B cell (primary cell): ENCODE results near the gene RAB3B. TPM values are rescaled to one million over a fixed set of nuclear protein-coding genes. Genes with fewer than 3 reads are reported as not detected.

Experiments
- ATAC-seq: fragments of 200-7000 bp; cut with Tn5 transposase; one replicate; pipeline ENCODE4 v1.10.0; 2021; ENCODE audit warnings: low read depth, mild to moderate bottlenecking, moderate number of reproducible peaks, moderate library complexity
- CTCF ChIA-PET: fragments of 350-600 bp; sonication (Branson Sonifier 250); formaldehyde crosslinking; loops from one replicate; lab custom pipeline; 2021; ENCODE audit warnings: antibody characterized with exemption, inconsistent platforms; lab: Charles Lee
- POLR2A ChIA-PET: fragments of 350-600 bp; sonication (Branson Sonifier 250); formaldehyde crosslinking; loops from one replicate; lab custom pipeline; 2021; ENCODE audit warnings: antibody characterized with exemption; lab: Charles Lee
- DNase-seq: peaks from one replicate; pipeline ENCODE4 v3.0.0; 2013
- H2AFZ ChIP-seq: 2 replicates; pipeline ENCODE4 v1.6.1; 2012; ENCODE audit warnings: mild to moderate bottlenecking, low read depth, low read length; ENCODE audit not compliant: insufficient read depth, poor library complexity, severe bottlenecking
- H3K27ac ChIP-seq, 2 donors: 1 replicate in 1 of 2; 2 replicates in 1 of 2; pipeline ENCODE4 v1.5.1; 2012 to 2013; ENCODE audit warnings: low read length in 2 of 2, mild to moderate bottlenecking in 2 of 2, moderate library complexity in 1 of 2
- H3K27me3 ChIP-seq, 4 experiments: fragments of 200-600 bp in 1 of 4; sonication (generic) in 1 of 4; replicated peaks in 1 of 4; 1 replicate in 2 of 4; 2 replicates in 2 of 4; pipeline versions ENCODE4 v1.6.1 to v1.7.0; 2013 to 2016; ENCODE audit warnings: low read length in 3 of 4, mild to moderate bottlenecking in 2 of 4, mixed read lengths in 1 of 4, moderate library complexity in 1 of 4; ENCODE audit not compliant: insufficient read depth in 4 of 4, control insufficient read depth in 3 of 4; ENCODE audit errors: control extremely low read depth in 1 of 4
- H3K36me3 ChIP-seq, 2 experiments: replicated peaks in 1 of 2; 1 replicate in 1 of 2; 2 replicates in 1 of 2; pipeline versions ENCODE4 v1.6.1 to v1.7.1; 2013; ENCODE audit warnings: low read length in 1 of 2; ENCODE audit not compliant: insufficient read depth in 2 of 2, control insufficient read depth in 1 of 2; ENCODE audit errors: control extremely low read depth in 1 of 2, extremely low read depth in 1 of 2
- H3K4me1 ChIP-seq, 2 donors: fragments of 200-600 bp in 1 of 2; sonication (generic) in 1 of 2; 1 replicate in 1 of 2; 2 replicates in 1 of 2; pipeline versions ENCODE4 v1.5.1 to v1.6.1; 2013 to 2017; ENCODE audit warnings: low read length in 2 of 2; ENCODE audit not compliant: control insufficient read depth in 2 of 2, insufficient read depth in 2 of 2
- H3K4me2 ChIP-seq: replicated peaks from 2 replicates; pipeline ENCODE3; 2012; ENCODE audit warnings: mild to moderate bottlenecking, low read depth, low read length; ENCODE audit not compliant: poor library complexity, severe bottlenecking
- H3K4me3 ChIP-seq, 5 experiments: fragments of 200-600 bp in 1 of 5; sonication (generic) in 1 of 5; 1 replicate in 3 of 5; 2 replicates in 2 of 5; pipeline versions ENCODE4 v1.5.1 to v1.7.0; 2011 to 2016; ENCODE audit warnings: low read length in 4 of 5, mild to moderate bottlenecking in 4 of 5, low read depth in 2 of 5, control low read depth in 1 of 5, moderate library complexity in 1 of 5; ENCODE audit not compliant: insufficient read depth in 1 of 5; ENCODE audit errors: control extremely low read depth in 1 of 5, extremely low read depth in 1 of 5
- H3K79me2 ChIP-seq: fragments of 200-600 bp; sonication (generic); one replicate; pipeline ENCODE4 v1.6.0; 2016; ENCODE audit warnings: low read length; ENCODE audit not compliant: control insufficient read depth, insufficient read depth
- H3K9ac ChIP-seq: fragments of 200-600 bp; sonication (generic); 2 replicates; pipeline ENCODE4 v1.6.1; 2017; ENCODE audit warnings: mild to moderate bottlenecking, low read length, moderate library complexity
- H3K9me3 ChIP-seq, 3 donors: one replicate each; pipeline versions ENCODE4 v1.6.1 to v1.7.1; 2013; ENCODE audit warnings: low read length in 2 of 3; ENCODE audit not compliant: control insufficient read depth in 2 of 3, insufficient read depth in 1 of 3; ENCODE audit errors: control extremely low read depth in 1 of 3
- H4K20me1 ChIP-seq: 2 replicates; pipeline ENCODE4 v1.6.0; 2012; ENCODE audit warnings: mild to moderate bottlenecking, low read length; ENCODE audit not compliant: insufficient read depth, control insufficient read depth, poor library complexity, severe bottlenecking
- H3K27ac Mint-ChIP-seq: one replicate; pipeline ENCODE4 v1.8.0; 2021; ENCODE audit warnings: mixed read lengths
- H3K27me3 Mint-ChIP-seq: one replicate; pipeline ENCODE4 v1.8.0; 2021; ENCODE audit warnings: mixed read lengths
- H3K4me1 Mint-ChIP-seq: one replicate; pipeline ENCODE4 v1.8.0; 2021; ENCODE audit warnings: mixed read lengths
- H3K4me3 Mint-ChIP-seq: one replicate; pipeline ENCODE4 v1.8.0; 2021; ENCODE audit warnings: mixed read lengths
- H3K9me3 Mint-ChIP-seq: one replicate; pipeline ENCODE4 v1.8.0; 2022; ENCODE audit warnings: mixed read lengths; ENCODE audit not compliant: insufficient read depth
- EZH2 ChIP-seq: IDR thresholded peaks from 2 replicates; pipeline ENCODE4 v1.6.1; 2012; ENCODE audit warnings: borderline replicate concordance, low read depth, mild to moderate bottlenecking, moderate library complexity, low read length; ENCODE audit not compliant: insufficient read depth, poor library complexity, severe bottlenecking
- whole genome bisulfite sequencing: methylation state at CpG from one replicate; pipeline ENCODE4 v1.1.5; 2013; ENCODE audit warnings: missing lambda C conversion rate; ENCODE audit not compliant: insufficient coverage; 5-methylcytosine and 5-hydroxymethylcytosine counted together
- intact Hi-C: fragments of 100-400 bp; cut with micrococcal nuclease; formaldehyde crosslinking; loops from one replicate; pipeline ENCODE4 v1.10.0; 2022
- polyA plus RNA-seq: library from polyadenylated mRNA; depleted of rRNA; stranded (reverse); fragments of >200 nt; gene quantifications from 2 replicates; pipeline ENCODE4 v1.2.3, GENCODE V29; 2012
- total RNA-seq, 2 donors: library from RNA; stranded (reverse); fragments of 120-200 nt in 1 of 2; gene quantifications; 1 replicate in 1 of 2; 2 replicates in 1 of 2; pipeline versions ENCODE4 v1.2.3 to v1.2.4, GENCODE V29; 2013 to 2022
- TF ChIP-seq, protein P1 (sequence below): fragments of 200-600 bp; IDR thresholded peaks from one replicate; pipeline ENCODE4 v1.8.0; 2022; ENCODE audit warnings: antibody characterized with exemption, mild to moderate bottlenecking

RAB3B gene
- total and polyA plus RNA-seq, 2 donors (not counting 1 experiment from before 2014, with no cell fraction given) = 0.02 TPM; not detected in 1

DNA sequence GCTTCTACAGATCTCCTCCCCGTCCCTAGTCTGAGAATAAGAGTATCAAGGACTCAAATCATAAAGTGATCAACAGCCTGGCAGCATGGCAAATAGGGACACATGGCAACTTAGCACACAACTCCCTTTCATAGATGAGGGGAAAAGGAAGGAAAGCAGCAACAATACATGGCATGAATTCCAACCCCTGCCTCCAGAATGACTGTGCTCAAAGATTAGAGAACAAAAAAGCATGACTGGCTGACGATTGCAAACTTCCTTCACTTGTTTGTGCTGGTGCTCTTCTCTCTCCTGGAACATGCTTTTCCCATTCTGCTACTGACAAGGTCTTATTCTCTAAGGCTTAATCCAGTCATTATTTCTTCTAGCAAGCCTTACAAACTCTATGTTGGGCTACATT, 31.6 kb upstream of the RAB3B start:
- ChIA-PET POLR2A (no interaction called here), CTCF (no interaction called here)
- H3K4me1 ChIP-seq = no peaks in the 10 kb centered on the region
- no peaks in the 10 kb centered on the region for H3K9me3 ChIP-seq
- no peak overlapping the region for H3K4me2 ChIP-seq
- intact Hi-C loops = no loop called here
- H2AFZ ChIP-seq = no peak overlapping the region
- H3K27ac ChIP-seq = no peak overlapping the region
- Mint-ChIP-seq H3K4me1 (no peaks in the 10 kb centered on the region), H3K27ac (no peak overlapping the region), H3K9me3 (no peaks in the 10 kb centered on the region), H3K27me3 (no peaks in the 10 kb centered on the region), H3K4me3 (no peak overlapping the region)
- H4K20me1 ChIP-seq = no peaks in the 10 kb centered on the region
- no peaks in the 10 kb centered on the region for H3K79me2 ChIP-seq
- H3K4me3 ChIP-seq = no peak overlapping the region
- H3K27me3 ChIP-seq = no peaks in the 10 kb centered on the region
- ATAC-seq (no peak), DNase-seq (no peak)
- TF ChIP-seq, protein P1, sequence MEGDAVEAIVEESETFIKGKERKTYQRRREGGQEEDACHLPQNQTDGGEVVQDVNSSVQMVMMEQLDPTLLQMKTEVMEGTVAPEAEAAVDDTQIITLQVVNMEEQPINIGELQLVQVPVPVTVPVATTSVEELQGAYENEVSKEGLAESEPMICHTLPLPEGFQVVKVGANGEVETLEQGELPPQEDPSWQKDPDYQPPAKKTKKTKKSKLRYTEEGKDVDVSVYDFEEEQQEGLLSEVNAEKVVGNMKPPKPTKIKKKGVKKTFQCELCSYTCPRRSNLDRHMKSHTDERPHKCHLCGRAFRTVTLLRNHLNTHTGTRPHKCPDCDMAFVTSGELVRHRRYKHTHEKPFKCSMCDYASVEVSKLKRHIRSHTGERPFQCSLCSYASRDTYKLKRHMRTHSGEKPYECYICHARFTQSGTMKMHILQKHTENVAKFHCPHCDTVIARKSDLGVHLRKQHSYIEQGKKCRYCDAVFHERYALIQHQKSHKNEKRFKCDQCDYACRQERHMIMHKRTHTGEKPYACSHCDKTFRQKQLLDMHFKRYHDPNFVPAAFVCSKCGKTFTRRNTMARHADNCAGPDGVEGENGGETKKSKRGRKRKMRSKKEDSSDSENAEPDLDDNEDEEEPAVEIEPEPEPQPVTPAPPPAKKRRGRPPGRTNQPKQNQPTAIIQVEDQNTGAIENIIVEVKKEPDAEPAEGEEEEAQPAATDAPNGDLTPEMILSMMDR = no peak
- no peak for TF ChIP-seq EZH2
- H3K36me3 ChIP-seq = peaks cover 29 to 51% of the 10 kb centered on the region in 2 experiments
- 91% methylated on average over 1 of the region's 2 CpGs for WGBS
- H3K9ac ChIP-seq = no peak overlapping the region

DNA sequence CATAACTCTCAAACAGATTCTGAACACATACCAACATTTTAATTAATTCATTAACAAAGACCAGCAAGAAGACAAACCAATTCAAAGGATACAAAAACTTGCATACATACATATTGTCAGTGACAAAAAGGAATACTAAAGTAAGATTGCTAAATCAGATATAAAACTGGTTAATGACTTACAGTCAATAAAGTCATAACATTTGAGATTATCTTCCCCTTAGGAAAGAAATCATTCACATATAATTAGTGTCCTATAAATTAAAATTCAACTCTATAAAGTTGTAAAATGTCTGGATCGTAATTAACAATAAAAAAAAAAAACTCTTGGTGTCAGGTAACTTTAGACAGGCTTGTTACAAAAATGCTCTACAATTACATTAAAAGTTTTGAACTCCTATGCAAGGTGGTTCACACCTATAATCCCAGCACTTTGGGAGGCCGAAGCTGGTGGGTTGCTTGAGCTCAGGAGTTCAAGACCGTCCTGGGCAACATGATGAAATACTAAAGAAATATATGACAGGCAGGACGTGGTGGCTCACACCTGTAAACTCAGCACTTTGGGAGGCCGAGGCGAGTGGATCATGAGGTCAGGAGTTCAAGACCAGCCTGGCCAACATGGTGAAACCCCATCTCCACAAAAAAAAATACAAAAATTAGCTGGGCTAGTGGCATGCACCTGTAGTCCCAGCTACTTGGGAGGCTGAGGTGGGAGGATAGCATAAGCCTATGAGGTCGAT, 17.7 kb upstream of the RAB3B start:
- no peak for DNase-seq
- no peak overlapping the region for H3K27ac Mint-ChIP-seq
- ChIA-PET POLR2A (no interaction called here), CTCF (interaction anchor here (1.5 kb wide), 1 partner anchor 111 kb away, joined by 6 read pairs; no protein-coding TSS in a partner anchor)
- Histone ChIP-seq H3K79me2 (no peaks in the 10 kb centered on the region), H3K9me3 (no peaks in the 10 kb centered on the region), H3K4me3 (no peak overlapping the region), H3K27ac (no peak overlapping the region), H3K27me3 (peaks cover 0 to 11% (median 0%) of the 10 kb centered on the region in 4 experiments), H4K20me1 (no peaks in the 10 kb centered on the region), H3K36me3 (no peaks in the 10 kb centered on the region), H3K9ac (no peak overlapping the region), H2AFZ (no peak overlapping the region), H3K4me2 (no peak overlapping the region), H3K4me1 (no peaks in the 10 kb centered on the region)
- TF ChIP-seq EZH2 = no peak
- TF ChIP-seq, protein P1 = no peak
- no peaks in the 10 kb centered on the region for H3K4me1 Mint-ChIP-seq
- peaks cover 25% of the 10 kb centered on the region for H3K27me3 Mint-ChIP-seq
- ATAC-seq = no peak
- 92% methylated on average over 2 of the region's 7 CpGs for WGBS
- no peaks in the 10 kb centered on the region for H3K9me3 Mint-ChIP-seq
- intact Hi-C loops = no loop called here
- no peak overlapping the region for H3K4me3 Mint-ChIP-seq
